HEK293 (cell line): ENCODE measurements around the gene ACIN1.

Experiments
- CTCF ChIA-PET: fragments of 350-600 bp; formaldehyde crosslinking; extraction: SDS; loops from one replicate; lab custom pipeline; 2021; ENCODE audit warnings: antibody characterized with exemption; lab: Yijun Ruan, JAX
- POLR2A ChIA-PET: fragments of 300-600 bp; formaldehyde crosslinking; extraction: SDS; loops from one replicate; lab custom pipeline; 2020; ENCODE audit warnings: antibody characterized with exemption, inconsistent platforms; lab: Yijun Ruan, JAX
- H3K27ac ChIP-seq: fragments of 200-500 bp; sonication (Bioruptor generic); 2 replicates; pipeline ENCODE4 v1.5.1; 2014; ENCODE audit warnings: low read depth, low read length, control low read depth, inconsistent platforms; ENCODE audit errors: extremely low read depth
- H3K36me3 ChIP-seq, 2 experiments: fragments of 200-500 bp in 1 of 2; sonication (Bioruptor generic) in 1 of 2; 1 replicate in 1 of 2; 2 replicates in 1 of 2; pipeline ENCODE4 v1.5.1; 2014 to 2017; ENCODE audit warnings: inconsistent platforms in 2 of 2, low read length in 2 of 2; ENCODE audit not compliant: control insufficient read depth in 2 of 2, insufficient read depth in 1 of 2
- H3K4me1 ChIP-seq: fragments of 200-500 bp; sonication (Bioruptor generic); 2 replicates; pipeline ENCODE4 v1.5.1; 2014; ENCODE audit warnings: mild to moderate bottlenecking, low read length, inconsistent platforms; ENCODE audit not compliant: control insufficient read depth, insufficient read depth
- H3K4me3 ChIP-seq: 2 replicates; pipeline ENCODE4 v1.5.1; 2011; ENCODE audit warnings: low read depth, mild to moderate bottlenecking, control low read depth, low read length, moderate library complexity
- H3K9me3 ChIP-seq: fragments of 200-500 bp; sonication (Bioruptor generic); 2 replicates; pipeline ENCODE4 v1.5.1; 2014; ENCODE audit warnings: low read depth, low read length, inconsistent platforms; ENCODE audit not compliant: control insufficient read depth, insufficient read depth
- CTCF ChIP-seq: fragments of 450-650 bp; formaldehyde crosslinking; IDR thresholded peaks from 2 replicates; pipeline ENCODE4 v1.5.1; 2016; ENCODE audit warnings: missing biosample characterization, missing genetic modification characterization
- INSM2 ChIP-seq: fragments of 450-650 bp; formaldehyde crosslinking; IDR thresholded peaks from 2 replicates; pipeline ENCODE4 v1.5.1; 2016; ENCODE audit warnings: missing biosample characterization, missing genetic modification characterization
- SCRT2 ChIP-seq: fragments of 450-650 bp; formaldehyde crosslinking; IDR thresholded peaks from 2 replicates; pipeline ENCODE4 v1.5.1; 2016; ENCODE audit warnings: missing biosample characterization, missing genetic modification characterization
- SP3 ChIP-seq: fragments of 450-650 bp; formaldehyde crosslinking; IDR thresholded peaks from 2 replicates; pipeline ENCODE4 v1.5.1; 2016; ENCODE audit warnings: missing biosample characterization, missing genetic modification characterization
- YY1 ChIP-seq: fragments of 450-650 bp; formaldehyde crosslinking; IDR thresholded peaks from 2 replicates; pipeline ENCODE4 v1.5.1; 2018; ENCODE audit warnings: missing biosample characterization, missing genetic modification characterization
- ZBTB8A ChIP-seq: fragments of 450-650 bp; formaldehyde crosslinking; IDR thresholded peaks from 2 replicates; pipeline ENCODE4 v1.5.1; 2016; ENCODE audit warnings: missing biosample characterization, missing genetic modification characterization
- ZEB2 ChIP-seq: fragments of 450-650 bp; formaldehyde crosslinking; IDR thresholded peaks from 2 replicates; pipeline ENCODE4 v1.5.1; 2016; ENCODE audit warnings: missing biosample characterization, missing genetic modification characterization
- ZIC2 ChIP-seq: fragments of 450-650 bp; formaldehyde crosslinking; IDR thresholded peaks from 2 replicates; pipeline ENCODE4 v1.5.1; 2016; ENCODE audit warnings: missing biosample characterization, missing genetic modification characterization
- ZNF10 ChIP-seq: fragments of 450-650 bp; formaldehyde crosslinking; IDR thresholded peaks from 2 replicates; pipeline ENCODE4 v1.5.1; 2017; ENCODE audit warnings: missing biosample characterization, missing genetic modification characterization
- ZNF184 ChIP-seq: fragments of 450-650 bp; IDR thresholded peaks from 2 replicates; pipeline ENCODE4 v1.5.1; 2018; ENCODE audit warnings: missing biosample characterization, mild to moderate bottlenecking, missing genetic modification characterization
- ZNF302 ChIP-seq: fragments of 450-650 bp; formaldehyde crosslinking; IDR thresholded peaks from 2 replicates; pipeline ENCODE4 v1.5.1; 2016; ENCODE audit warnings: missing biosample characterization, missing genetic modification characterization, low read depth
- ZNF341 ChIP-seq: fragments of 450-650 bp; formaldehyde crosslinking; IDR thresholded peaks from 2 replicates; pipeline ENCODE4; 2016; ENCODE audit warnings: low read depth, missing biosample characterization, missing genetic modification characterization
- ZNF664 ChIP-seq: fragments of 450-650 bp; formaldehyde crosslinking; IDR thresholded peaks from 2 replicates; pipeline ENCODE4 v1.5.1; 2016; ENCODE audit warnings: missing biosample characterization, missing genetic modification characterization
- ZNF747 ChIP-seq: fragments of 450-650 bp; formaldehyde crosslinking; IDR thresholded peaks from 2 replicates; pipeline ENCODE4 v1.5.1; 2016; ENCODE audit warnings: missing biosample characterization, missing genetic modification characterization

ACIN1 gene

GRCh38 chr14:23115918-23116317 is 21.0 kb upstream of the ACIN1 start:
- no peaks in the 10 kb centered on the region; the same call in 1 of the 2 replicates for H3K4me1 ChIP-seq
- no peaks in the 10 kb centered on the region for H3K36me3 ChIP-seq
- H3K27ac ChIP-seq, result no peak overlapping the region
- CTCF ChIA-PET, result interaction anchor here (0.6 to 1.2 kb wide), 4 partner anchors 47 to 264 kb away, joined by 3 to 6 read pairs (median 4); no protein-coding TSS in a partner anchor
- POLR2A ChIA-PET, result interaction anchor here (1.8 kb wide), 1 partner anchor 21 kb away, joined by 9 read pairs; the partner anchor contains the start of genes ACIN1 and C14orf119
- H3K4me3 ChIP-seq, result no peak overlapping the region
- H3K9me3 ChIP-seq, result no peaks in the 10 kb centered on the region
- TF ChIP-seq ZNF10 (tag by site-specific recombination) (peak; percentile 78), ZNF664 (tag by site-specific recombination) (no peak), ZNF341 (tag by site-specific recombination) (no peak)

- no peaks in the 10 kb centered on the region for H3K36me3 ChIP-seq
- H3K27ac ChIP-seq, result no peak overlapping the region
- H3K9me3 ChIP-seq, result no peaks in the 10 kb centered on the region
- no peaks in the 10 kb centered on the region; the same call in 1 of the 2 replicates for H3K4me1 ChIP-seq
- CTCF ChIA-PET, result interaction anchor here (0.6 to 3.3 kb wide), 5 partner anchors 47 to 279 kb away, joined by 3 to 16 read pairs (median 4); no protein-coding TSS in a partner anchor
- POLR2A ChIA-PET, result interaction anchor here (1.8 kb wide), 1 partner anchor 20 kb away, joined by 9 read pairs; the partner anchor contains the start of genes ACIN1 and C14orf119
- H3K4me3 ChIP-seq, result no peak overlapping the region
- TF ChIP-seq YY1 (tag by site-specific recombination) (no peak), INSM2 (0 out of 2 replicates have a peak, but pooled peaks have one; percentile 21), ZIC2 (tag by site-specific recombination) (peak; percentile 62; the same call in 1 of the 2 replicates), ZNF184 (no peak), SCRT2 (tag by site-specific recombination) (peak; percentile 98), ZBTB8A (tag by site-specific recombination) (0 out of 2 replicates have a peak, but pooled peaks have one; percentile 9), ZEB2 (tag by site-specific recombination) (0 out of 2 replicates have a peak, but pooled peaks have one; percentile 9), SP3 (tag by site-specific recombination) (no peak)
- TF ChIP-seq, all 188 proteins: peak for 5
Observed at GRCh38 chr14:23115039-23115731, 20.2 kb upstream of the ACIN1 start.

- no peaks in the 10 kb centered on the region for H3K9me3 ChIP-seq
- no peak overlapping the region for H3K4me3 ChIP-seq
- no peak for TF ChIP-seq ZNF302 (tag by site-specific recombination)
- no peak for TF ChIP-seq ZNF747 (tag by site-specific recombination)
- TF ChIP-seq CTCF, result peak; percentile 43
- TF ChIP-seq, all 188 proteins: peak for 1
- no peaks in the 10 kb centered on the region for H3K36me3 ChIP-seq
- POLR2A ChIA-PET, result interaction anchor here (1.8 kb wide), 1 partner anchor 20 kb away, joined by 9 read pairs; the partner anchor contains the start of genes ACIN1 and C14orf119
- H3K4me1 ChIP-seq, result no peaks in the 10 kb centered on the region; the same call in 1 of the 2 replicates
- CTCF ChIA-PET, result interaction anchor here (0.7 to 3.3 kb wide), 3 partner anchors 46 to 128 kb away, joined by 3 to 16 read pairs (median 4); no protein-coding TSS in a partner anchor
- H3K27ac ChIP-seq, result no peak overlapping the region
Observed at GRCh38 chr14:23114669-23115038, 19.7 kb upstream of the ACIN1 start.
